HG03571 (cell line): ENCODE measurements around the gene LOC128125822.
"Not testable (repeated sequence)": the region's sequence is repeated elsewhere in the genome, so short reads cannot be mapped to it uniquely, and the experiment has no call there.

Source experiments
- ATAC-seq: cut with Tn5 transposase; IDR thresholded peaks from one replicate; pipeline ENCODE4 v1.9.1; 2021; ENCODE audit not compliant: unreplicated experiment

The LOC128125822 gene

GRCh38 chr6:63581355-63582013, 9.2 kb downstream of the LOC128125822 start:
- ATAC-seq, result no peak

GRCh38 chr6:63582579-63583231, 10.4 kb downstream of the LOC128125822 start:
- no peak for ATAC-seq

GRCh38 chr6:63584125-63584514, 11.8 kb downstream of the LOC128125822 start:
- ATAC-seq, result no peak

GRCh38 chr6:63584566-63584965, 12.3 kb downstream of the LOC128125822 start:
- no peak for ATAC-seq

GRCh38 chr6:63585652-63586051, 13.4 kb downstream of the LOC128125822 start:
- not testable (repeated sequence) for ATAC-seq

- no peak for ATAC-seq
These were observed 17.7 kb downstream of the LOC128125822 start for GRCh38 chr6:63589952-63590411.

GRCh38 chr6:63592886-63593285, 20.6 kb downstream of the LOC128125822 start:
- no peak for ATAC-seq

GRCh38 chr6:63597141-63598048, 25.1 kb downstream of the LOC128125822 start:
- ATAC-seq, result no peak

- peak; percentile 98 for ATAC-seq
These were observed 26.1 kb downstream of the LOC128125822 start for GRCh38 chr6:63598049-63599036.

- ATAC-seq, result no peak
These were observed 27.0 kb downstream of the LOC128125822 start for GRCh38 chr6:63599243-63599642.

- ATAC-seq, result no peak
These were observed 27.9 kb downstream of the LOC128125822 start for GRCh38 chr6:63600136-63600535.

- ATAC-seq, result no peak
These were observed 37.0 kb downstream of the LOC128125822 start for GRCh38 chr6:63609231-63609630.

GRCh38 chr6:63610944-63611343, 38.7 kb downstream of the LOC128125822 start:
- no peak for ATAC-seq

- ATAC-seq, result no peak
These were observed 39.3 kb downstream of the LOC128125822 start for GRCh38 chr6:63611560-63611959.

- ATAC-seq, result no peak
These were observed 43.3 kb downstream of the LOC128125822 start for GRCh38 chr6:63615590-63615989.
